CD4-positive, alpha-beta T cell treated with Interleukin-15 for 4 hours (primary cell): ENCODE measurements around the gene NID2.

Source experiments
- DNase-seq: peaks from one replicate; pipeline ENCODE4 v3.0.0-alpha.2; 2020; ENCODE audit warnings: low spot score

NID2 gene

DNA sequence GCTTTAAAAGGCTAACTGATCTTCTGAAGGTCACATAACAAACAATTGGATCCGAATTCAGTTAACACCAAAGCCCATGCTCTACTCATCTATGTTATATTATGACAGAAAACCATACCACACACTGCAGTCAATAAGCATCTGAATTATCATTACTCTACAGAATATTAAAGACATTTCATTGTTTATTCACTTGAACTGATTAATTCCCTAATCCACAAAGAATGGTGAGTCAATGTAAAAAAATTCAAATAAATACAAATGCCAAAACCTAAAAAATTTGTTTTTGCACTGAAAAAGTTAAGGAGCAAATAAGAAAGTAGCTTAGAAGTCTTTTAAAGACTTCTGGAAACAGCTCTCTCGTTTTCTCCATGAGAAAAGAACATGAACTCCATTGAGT, 13.7 kb downstream of the NID2 start:
- DNase-seq: no peak

DNA sequence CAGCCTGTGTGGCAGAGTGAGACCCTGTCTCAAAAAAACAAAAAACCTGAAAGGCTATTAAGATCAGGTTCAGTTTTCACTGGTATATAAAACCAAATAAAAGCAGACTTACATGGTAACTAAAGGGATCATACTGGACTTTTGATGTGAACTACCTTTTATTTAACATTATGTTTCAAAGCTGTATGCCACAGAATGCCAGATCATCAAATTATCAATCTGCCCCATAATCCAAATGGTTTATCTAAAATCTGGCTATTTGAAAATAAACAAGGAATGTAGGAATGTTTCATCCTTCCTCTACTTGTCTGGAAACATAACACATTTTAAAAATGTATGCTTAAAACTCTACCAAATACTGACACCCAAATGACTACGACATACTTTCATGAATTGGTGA, 14.2 kb downstream of the NID2 start:
- no peak for DNase-seq

DNA sequence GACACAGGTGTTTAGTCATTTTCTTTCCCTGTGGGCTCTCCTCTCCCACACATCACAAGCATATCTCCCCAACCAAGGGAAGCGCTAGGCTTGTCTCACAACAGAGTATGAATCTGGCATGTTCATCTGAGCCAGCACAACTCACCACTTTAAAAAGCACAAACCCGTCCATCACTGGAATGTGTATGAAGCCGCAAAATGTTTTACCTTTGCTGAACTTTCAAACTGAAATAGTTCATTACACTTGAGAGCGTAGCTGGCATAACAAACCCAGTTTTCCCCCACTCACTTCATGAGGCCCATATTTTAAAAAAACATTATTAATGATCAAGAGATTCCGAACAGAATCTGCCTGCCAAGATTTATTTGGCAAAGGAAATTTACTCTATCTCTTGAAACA, 15.8 kb downstream of the NID2 start:
- no peak for DNase-seq

DNA sequence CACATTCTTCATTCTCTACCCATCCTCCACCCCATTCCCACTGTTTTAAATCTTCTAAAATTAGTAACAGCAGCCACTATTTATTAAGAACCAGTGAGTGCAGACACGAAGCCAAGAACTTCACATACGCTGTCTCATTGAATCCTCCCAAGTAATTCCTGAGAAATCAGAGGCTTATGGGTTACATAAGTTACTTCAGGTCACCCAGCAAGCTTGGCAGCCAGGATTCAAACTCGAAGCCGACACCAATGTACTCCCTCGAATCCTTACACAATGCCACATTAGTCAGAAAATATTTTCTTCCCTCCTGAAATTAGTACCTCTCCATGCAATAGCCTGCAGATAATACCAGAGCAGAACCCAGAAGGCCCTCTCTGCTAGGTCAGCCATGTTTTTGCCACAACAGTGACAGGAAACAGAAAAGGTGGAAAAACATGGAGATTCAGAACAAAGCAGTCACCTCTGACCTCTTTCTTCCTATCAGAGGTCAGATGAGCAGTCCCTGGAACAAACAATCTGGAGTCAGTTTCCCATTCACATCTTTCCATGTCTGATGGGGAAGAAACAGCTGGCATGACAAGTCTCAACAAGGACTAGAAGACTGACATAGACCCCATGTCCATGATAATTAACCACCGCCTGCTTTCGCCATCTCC, 16.4 kb downstream of the NID2 start:
- no peak for DNase-seq

DNA sequence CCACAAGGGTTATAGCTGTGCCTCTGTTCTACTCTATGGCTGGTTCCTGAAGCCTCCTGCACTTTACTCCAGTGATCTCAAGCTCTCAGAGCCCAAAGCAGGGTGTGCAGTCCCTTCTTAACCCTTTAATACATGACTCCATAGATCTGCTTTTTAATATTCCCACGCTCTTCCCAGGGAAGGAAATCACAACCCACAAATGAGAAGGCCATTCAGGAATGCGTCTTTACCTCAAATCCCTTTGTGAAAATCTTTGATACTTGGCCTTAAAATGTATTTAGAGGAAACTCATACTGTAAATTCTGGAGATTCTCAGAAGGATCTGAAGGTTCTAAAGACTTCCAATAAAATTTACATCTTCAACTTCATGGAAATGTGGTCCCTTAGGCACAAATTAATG, 17.0 kb downstream of the NID2 start:
- DNase-seq: no peak

DNA sequence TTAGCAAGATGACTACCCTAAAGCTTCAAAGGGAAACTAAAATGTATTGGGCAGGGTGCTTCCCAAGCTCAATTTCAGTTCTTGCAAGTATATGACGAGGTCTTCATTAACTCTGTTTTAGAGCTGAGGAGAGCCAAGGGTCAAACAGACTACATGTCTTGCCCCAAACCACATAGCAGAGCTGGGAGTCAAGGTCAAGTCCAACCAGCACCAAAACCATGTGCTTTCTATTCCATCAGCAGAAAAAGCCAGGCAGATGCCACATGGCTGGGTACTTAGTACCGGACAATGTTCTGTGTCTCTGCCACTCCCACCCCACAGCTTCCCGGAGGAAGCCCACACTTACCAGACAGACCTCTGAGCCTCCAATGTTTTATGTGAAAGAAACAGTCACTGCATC, 17.6 kb downstream of the NID2 start:
- no peak for DNase-seq

DNA sequence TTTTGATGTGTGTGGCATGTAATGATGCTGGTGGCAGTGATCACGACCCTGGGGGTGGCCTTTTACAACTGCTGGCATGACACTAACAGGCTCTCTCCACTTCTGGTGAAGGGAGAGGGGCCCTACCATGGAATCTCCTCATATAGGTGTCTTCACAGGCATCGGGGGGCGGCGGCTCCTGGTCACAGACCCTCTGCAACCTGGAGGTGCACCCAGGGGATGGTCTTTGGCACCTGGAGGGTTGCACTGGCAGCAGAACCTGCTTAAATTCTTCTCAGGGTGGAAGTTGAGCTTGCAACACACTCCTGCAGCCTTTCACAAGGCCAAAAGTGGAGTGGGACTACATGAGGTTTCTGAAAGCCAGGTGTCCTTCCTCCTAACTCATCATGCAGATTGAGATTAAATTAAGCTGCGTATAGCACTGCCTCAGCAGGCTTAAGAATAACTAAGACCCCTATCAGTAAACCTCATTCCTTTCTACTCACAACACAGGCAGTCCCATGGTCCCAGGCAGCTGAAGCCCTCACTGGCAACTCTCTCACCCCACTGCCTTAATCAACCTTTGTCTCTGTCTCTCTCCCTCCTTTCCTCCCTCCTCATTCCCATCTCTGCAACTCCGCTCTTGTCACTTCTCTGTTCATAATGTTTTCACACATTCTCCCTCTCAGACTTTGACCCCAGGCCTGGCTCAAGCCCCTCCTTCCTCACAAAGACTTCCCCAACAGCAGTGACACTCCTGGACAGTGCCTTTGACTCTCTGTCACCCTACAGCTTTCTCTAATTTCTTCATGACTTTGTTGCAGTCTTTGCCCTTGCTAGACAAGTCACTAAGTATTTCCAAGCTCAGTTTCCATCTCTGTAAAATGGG, 18.9 kb downstream of the NID2 start:
- no peak for DNase-seq

DNA sequence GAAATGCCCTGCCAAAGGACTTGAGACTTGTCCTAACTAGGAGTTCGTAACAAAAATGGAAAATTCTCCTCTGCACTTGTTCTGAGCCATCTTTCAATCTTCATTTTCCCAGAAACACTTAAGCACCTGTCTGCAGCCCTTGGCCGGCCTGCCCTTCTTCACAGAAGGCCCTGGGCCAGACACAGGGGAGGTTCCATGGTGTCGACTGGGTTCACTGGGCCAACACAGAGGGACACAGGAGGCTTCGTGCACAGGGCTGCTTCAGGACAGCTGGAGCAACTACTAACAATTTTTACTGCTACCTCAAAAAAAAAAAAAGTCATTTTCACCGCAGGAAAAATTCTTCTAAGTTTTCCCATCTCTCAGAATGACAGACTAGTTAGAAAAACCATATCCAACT, 19.6 kb downstream of the NID2 start:
- DNase-seq: no peak

DNA sequence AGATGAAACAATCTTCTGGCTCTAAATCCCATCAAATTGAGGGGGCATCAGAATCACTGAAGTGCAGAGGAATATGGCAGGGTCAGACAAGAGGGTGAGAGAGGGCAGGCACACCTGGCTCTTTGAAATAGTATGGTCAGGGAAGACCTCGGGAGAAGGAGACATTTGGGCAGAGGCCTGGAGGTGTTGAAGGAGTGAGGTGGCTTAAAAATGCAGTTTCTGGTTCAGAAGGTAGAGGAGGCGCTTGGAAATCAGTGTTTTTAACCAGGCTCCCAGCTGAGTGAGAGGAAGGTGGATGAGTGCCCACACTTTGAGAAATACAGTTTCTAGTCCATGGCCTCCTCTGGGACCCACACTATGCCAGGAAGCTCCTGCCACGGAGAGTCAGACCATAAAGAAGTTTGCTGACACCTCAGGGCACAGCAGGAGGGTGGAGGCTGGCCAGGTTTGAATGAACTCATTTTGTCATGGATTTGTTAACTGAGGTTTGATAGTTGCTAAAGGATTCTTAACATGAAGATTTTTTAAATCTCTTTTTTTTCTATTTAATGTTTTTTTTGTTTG, 20.1 kb downstream of the NID2 start:
- DNase-seq: no peak

DNA sequence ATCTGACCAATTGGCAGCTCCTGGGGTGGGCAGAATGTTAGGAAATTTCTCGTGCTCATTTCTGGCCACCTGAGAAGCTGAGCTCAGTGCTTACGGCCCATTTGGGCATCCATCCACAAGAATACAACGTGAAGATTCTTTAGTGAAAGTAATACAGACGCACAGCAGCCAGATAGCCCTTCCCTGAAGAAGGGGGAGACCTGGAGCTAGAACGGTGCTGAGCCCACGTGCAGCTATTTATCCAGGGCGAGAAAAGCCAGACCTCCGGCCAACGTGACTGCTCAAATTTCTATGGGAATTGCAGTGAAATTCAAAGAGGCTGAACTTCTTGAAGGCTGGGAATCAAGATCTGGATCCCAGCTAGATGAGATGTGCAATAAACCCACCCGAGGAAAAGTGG, 20.7 kb downstream of the NID2 start:
- DNase-seq: no peak

DNA sequence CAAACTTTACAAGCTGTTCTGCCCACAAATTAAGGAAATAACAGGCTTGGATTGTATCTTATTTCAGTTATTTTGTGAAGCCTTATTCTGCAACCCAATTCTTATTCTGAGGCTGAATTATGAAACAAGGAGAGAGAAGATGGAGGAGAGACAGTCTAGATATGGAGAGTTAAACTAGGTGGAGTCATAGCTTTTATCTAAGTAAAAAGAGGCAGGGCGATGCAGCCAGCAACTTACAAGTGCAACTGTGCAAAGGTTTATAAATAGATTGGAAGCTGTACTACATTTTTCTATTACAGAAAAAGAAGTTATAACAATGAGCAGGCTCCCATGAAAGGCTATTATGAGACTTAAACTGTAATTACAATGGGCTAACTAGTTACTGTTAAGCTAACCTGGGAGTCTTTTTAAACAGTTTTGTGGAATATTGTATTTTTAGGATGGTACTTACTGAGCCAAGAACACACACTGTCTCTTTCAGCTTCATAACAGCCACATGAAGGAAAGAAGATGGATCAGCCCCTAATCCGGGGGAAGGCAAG, 22.4 kb downstream of the NID2 start:
- DNase-seq: no peak

DNA sequence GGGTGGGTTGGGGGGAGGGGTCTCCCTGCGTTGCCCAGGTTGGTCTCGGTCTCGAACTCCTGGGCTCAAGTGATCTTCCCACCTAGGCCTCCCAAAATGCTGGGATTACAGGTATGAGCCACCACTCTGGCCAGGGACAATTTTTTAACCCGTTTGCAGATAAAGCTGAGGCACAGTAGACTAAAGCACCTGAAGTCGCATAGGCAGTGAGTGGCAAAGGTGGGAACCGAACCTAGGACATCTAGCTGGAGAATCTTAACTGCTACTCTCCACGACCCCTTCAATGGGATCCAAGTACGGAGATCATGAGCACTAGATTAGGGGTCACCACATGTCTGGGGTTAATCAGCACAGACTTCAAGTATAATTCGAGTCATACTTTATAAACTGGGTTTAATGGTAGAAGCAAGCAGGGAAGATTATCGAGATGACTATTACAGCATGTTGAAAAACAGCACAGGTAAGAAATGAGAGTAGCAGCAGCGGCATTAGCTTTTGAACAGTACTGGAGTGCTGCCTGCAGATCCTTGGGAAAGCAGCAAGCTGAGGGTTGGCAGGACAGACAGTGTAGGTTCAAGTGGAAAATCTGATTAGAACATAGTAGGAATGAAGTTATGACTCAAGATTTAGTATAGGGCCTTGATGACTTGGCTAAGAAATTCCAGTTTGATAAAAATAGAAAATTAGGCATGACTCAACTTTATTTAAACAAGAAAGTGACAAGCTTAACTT, 23.9 kb downstream of the NID2 start:
- DNase-seq: no peak

DNA sequence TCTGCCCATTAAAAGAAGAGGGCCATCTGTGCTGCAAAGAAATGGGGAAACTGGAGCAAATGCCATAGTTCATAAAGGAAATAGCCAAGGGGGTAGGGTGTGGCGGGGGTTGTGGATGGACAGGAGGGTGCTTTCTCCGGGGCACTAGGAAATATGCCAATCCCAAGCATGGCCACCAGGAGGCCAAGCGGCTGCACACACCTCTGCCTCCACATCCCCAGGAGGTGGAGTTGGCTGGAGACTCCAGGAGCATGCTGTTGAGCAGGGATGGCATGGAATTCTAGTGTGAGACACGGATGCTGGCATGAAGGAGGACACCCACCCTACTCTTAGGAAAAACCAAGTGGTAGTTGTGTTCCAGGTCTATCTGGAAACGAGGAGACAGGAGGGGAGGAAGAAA, 25.2 kb downstream of the NID2 start:
- peak; percentile 42 for DNase-seq

DNA sequence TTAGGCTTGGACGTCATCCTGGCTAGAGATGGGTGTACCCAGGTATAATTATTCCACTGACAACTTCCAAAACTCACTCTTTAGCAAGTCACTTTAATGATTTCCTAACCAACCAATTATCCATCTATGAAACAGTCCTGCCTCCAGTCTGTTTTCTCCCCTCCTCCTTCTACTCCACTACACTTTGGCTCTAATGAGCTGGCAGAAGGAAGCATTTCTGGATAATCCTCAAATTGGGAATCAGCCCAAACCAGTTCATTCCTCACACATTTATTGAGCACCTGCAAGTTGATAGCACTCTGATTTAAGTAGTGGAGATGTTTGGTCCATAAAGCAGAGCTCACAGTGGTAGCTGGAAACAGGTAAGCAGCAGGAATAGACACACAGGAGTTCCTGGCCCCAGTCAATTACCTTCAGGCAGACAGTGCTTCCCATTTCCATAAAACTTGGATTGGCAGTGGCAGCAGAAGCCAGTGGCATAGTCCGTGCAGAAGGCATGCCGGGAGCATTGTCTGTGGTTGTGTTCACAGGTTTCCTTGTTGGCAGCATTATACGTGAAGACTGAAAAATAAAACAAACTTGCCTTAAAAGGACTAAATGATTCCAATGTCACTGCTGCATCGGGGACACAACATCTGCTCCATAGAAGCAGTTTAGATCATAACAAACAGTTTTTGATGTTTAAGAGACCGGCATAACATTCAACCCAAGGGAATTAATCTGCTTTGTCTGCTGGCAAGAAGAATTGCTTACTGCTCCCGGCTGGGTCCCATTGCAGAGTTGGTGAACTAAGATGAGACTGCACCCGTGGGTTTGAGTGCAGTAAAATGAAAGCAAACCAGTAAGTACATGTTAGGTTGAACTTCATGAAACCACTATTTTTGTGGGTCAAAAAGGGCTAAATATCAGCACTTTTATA, 26.2 kb downstream of the NID2 start:
- no peak for DNase-seq

DNA sequence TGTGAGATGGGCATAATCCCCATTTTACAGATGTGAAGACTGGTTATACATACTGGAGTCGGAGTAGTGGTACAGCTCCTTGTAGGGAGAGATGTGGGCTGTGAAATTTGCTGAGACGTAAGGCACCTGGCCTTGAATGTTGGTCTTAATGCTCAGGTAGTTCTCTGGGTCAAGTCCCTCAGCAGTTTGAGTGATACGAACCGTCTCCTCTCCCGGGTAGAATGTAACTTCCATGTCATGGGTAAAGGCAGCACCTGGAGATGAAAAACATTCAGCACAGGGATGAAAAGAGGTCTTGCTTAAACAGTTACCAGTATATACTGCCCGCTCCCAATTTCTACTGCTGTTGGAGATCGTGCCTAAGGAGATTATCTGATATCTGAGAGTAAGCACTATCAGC, 28.3 kb downstream of the NID2 start:
- DNase-seq: no peak

DNA sequence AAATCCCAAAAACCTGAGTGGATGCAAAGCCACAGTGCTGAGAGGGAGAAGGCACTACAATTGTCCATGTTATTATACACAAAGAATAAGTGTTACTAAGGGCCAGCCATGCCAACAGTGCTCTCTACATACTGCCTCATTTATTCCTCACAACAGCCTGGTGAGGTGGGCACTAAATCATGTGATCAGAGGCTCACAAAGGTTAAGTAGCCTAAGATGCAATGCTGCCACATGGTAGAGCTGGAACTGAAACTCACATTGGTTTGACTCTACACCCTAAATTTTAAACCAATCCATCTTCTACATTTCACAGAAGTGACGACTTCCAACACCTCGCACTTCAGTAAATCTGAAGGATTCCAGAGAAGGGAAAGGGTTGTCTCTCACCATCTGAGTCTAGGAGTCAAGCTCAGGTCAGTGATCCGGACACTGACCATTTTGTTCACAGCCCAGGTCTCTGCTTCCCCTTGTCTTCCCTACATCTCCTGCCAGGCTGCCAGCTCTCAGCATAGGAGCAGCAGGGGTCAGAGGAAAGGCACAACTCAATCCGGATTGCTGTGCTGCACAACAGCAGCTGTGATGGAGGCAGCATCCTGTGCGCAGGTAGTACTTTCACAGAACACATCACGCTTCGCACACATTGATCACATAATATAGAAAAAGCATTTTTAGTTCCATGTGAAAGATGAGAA, 29.6 kb downstream of the NID2 start:
- no peak for DNase-seq

DNA sequence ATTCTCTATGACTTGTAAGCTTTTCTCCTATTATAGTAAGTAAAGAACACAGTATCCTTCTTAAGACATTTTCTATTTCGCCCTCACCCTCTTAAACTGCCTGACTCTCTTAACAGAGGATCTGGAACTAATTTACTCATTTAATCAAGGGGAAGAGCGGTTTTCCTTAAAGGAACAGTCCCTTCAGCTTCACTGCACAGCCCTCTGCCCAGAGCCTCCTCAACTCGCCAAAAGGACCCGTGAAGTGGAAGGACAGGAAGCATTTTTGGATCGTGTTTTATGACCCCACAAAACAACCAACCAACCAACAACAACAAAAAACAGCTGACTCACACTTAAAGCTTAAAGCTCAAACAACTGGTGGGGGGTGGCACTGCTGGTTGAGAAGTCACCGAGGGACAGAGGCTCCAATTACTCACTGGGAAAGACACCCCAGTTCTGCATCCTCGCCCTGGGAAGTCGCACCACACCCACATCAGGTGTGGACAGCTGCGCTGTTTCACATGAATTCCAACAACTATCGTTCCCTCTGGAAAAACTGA, 35.7 kb downstream of the NID2 start:
- no peak for DNase-seq

DNA sequence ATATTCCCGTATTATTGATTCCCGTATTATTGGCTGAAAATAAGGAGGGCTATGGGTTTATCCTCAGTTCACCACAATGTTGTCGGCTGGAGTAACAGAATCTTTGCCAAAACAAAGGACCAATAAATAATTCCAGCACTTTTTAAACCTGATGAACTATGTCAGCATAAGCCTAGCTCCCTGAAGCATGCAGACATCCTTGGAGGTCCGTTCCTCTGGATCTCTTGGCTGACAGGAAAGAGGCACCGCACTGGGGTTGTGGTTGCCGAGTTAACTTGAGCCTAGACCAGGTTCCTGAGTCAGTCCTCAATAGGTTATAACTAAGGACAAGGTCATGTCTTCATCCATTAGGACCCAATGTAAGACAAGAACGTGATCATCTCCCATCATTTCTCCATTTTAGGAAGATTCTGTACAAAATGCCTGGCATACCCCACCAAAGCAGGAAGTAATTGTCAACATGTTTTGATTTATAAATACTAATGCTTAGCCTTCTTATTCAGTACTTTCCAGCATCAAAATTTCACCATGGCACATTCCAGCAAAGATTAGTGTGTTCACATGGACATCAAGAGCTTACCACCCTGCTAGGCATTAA, 36.6 kb downstream of the NID2 start:
- DNase-seq: no peak

DNA sequence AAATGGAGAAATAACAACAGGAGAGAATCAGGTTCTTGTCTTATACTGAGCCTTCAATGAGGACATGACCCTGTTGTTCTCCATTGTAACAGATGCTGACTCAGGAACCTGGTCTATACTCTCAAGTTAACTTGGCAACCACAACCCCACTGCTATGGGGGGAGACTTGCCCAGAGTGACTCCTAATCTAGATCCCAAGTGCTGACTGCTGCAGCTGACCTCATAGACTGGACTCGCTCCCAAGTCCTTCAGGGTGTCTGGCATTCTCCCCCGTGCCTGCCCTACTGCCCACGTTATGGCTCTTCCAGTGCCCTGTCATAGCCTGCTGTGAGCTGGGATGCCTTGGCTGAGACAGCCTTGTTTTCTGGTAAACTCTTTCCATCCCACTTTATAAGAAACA, 37.1 kb downstream of the NID2 start:
- DNase-seq: no peak

DNA sequence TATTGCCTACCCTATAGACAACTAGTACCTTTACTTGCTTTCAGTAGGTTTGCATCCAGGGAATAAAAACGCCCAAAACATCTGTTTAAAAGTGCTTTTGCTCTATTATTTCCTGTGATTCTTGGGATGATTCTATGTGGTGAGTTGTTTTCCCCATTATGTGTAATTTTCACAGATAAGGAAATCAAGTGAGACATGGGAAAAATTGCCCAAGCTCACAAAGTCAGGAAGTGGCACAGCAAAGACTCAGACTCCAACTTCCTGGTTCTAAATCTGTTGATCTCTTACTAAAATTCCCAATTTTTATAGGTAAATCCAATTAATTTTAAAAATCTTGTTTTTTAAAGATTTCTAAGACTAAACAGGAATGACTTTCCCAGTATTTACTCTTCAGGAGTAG, 39.0 kb downstream of the NID2 start:
- DNase-seq: no peak
